Measurements from ENCODE around the gene BCL2L14.

BCL2L14 gene

GRCh38 chr12:12070674-12071656 lies at the start of gene BCL2L14:
BCL2L14 (plus strand) TSS chr12:12070939; CDS start chr12:12079306, 8,367 bp downstream.
- DNase-seq = no peak

GRCh38 chr12:12022306-12022936 lies 48.3 kb upstream of the BCL2L14 start:
- no peak for DNase-seq

- no peak for DNase-seq
Observed at GRCh38 chr12:12023456-12023855, 47.3 kb upstream of the BCL2L14 start.

GRCh38 chr12:12024911-12025682 lies 45.6 kb upstream of the BCL2L14 start:
- DNase-seq = peak; percentile 25

DNA sequence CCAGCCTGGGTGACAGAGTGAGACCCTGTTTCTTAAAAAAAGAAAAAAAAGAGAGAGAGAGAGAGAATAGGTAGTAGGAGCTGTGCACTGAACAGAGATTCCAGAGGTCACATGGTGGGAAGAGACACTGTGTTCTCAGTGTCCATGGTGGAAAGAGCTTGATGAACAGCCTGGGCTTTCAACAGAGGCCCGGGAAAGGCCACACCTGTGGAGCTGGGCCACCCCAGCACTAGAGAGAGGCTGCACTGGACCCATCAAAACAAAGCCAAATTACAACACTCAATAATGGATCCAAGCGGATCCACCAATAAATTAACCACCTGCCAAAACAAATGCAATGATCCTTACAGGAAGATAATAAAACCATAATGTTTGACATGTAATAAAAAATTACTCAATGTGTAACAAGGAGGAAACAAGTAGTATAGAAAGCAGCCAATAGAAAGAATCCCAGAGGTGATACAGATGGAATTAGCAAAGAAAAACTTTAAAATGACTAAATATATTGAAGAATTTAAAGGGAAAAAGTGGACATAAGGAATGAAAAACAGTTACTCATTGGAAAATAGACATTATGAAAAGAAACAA lies 44.8 kb upstream of the BCL2L14 start:
- no peak for DNase-seq

GRCh38 chr12:12028668-12029402 lies 41.9 kb upstream of the BCL2L14 start:
- no peak for DNase-seq

- no peak for DNase-seq
Observed at GRCh38 chr12:12029653-12030052, 41.1 kb upstream of the BCL2L14 start.

- DNase-seq = peak; percentile 12
Observed at GRCh38 chr12:12032260-12032791, 38.4 kb upstream of the BCL2L14 start.

- DNase-seq = peak; percentile 67
Observed at GRCh38 chr12:12032851-12033797, 37.6 kb upstream of the BCL2L14 start.

GRCh38 chr12:12033824-12034223 lies 36.9 kb upstream of the BCL2L14 start:
- no peak for DNase-seq

DNA sequence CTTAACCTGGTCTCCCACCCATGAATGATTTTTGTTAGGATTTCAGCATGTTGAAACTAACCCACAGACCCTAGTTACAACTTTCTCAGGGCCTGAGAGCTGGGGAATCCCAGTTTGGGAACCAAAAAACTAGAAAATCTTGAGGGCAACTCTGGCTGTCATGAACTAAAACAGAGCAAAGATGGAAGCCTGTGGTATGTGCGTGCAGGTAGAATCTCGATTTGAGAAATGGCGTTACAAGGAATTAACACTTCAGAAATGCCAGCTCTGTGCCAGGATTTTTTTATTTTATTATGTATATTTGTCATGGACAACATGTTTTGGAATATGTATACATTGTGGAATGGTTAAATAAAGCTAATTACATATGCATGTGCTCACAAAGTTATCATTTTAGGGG lies 36.4 kb upstream of the BCL2L14 start:
- DNase-seq = no peak

DNA sequence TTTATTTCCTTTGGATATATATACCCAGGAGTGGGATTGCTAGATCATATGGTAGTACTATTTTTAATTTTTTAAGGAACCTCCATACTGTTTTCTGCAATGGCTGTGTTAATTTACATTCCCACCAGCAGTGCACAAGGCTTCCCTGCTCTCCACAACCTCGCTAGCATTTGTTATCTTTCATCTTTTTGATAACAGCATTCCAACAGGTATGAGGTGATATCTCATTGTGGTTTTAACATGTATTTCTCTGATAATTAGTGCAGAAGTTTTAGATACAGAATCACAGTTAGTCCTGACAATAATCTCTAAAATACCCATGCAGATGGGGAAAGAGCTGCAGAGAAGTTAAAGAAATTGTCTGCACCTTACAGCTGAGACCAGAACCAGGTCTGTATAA lies 35.5 kb upstream of the BCL2L14 start:
- no peak for DNase-seq

DNA sequence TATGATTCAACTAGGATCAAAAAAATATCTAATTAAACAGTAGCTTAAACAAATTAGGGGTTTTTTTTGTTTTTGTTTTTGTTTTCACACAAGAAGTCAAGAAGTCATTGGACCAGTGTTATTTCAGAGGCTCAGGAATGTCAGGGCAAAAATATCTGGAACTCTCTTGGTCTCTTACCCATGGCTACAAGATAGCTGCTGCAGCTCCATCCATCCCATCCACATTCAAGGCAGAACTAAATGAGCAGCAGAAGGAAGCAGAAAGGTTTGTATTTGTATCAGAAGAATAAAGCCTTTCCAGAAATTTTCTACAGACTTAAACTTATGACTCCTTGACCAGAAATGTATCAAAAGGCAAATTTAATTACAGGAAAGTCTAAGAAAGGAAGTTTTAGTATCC lies 33.8 kb upstream of the BCL2L14 start:
- DNase-seq = no peak

DNA sequence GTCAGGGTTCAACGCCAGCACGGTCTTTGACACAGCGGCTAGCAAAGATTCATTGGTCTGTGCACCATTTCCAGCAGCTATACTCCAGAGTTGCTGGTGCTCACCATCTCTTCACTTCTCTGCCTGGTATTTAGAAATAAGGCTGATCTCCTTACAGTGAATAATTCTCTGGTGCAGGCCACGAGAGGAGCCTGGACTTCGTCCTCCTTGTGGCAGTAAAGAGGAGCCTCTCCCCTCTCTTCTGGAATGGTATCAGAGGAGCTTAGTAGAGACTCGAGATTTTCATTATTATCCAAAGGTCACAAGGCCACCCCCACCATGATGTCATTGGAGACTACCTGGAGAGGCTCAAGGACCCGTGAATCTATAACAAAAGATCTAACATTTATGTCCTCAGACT lies 30.8 kb upstream of the BCL2L14 start:
- DNase-seq = no peak

- DNase-seq = no peak
Observed at GRCh38 chr12:12046401-12046800, 24.3 kb upstream of the BCL2L14 start.

DNA sequence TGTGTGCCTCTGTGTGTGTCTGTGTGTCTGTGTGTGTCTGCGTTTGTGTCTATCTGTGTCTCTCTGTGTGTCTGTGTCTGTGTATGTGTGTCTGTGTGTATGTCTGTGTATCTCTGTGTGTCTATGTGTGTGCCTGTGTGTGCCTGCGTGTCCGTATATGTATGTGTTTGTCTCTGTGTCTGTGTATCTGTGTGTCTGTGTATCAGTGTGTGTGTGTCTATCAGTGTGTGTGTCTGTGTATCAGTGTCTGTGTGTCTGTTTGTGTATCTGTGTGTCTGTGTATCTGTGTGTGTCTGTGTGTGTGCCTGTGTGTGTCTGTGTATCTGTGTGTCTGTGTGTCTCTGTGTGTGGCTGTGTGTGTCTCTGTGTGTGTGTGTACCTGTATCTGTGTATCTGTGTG lies 23.1 kb upstream of the BCL2L14 start:
- no peak for DNase-seq

DNA sequence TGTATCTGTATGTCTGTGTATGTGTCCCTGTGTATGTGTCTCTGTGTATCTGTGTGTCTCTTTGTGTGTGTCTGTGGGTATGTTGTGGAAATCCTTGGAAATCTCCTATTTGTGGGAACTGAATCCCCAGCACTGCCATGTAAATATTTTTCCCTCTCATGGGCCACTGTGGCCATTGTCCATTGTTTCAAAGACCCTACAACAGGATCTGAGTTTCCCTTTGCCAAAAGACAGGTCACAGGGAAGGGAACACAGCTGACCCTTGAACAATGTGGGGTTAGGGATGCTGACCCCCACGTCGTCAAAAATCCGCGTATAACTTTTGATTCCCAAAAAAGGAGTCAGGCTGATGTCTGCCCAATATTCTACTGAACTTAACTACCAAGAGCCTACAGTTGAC lies 22.5 kb upstream of the BCL2L14 start:
- no peak for DNase-seq

GRCh38 chr12:12048714-12049113 lies 22.0 kb upstream of the BCL2L14 start:
- no peak for DNase-seq

GRCh38 chr12:12051668-12052067 lies 19.1 kb upstream of the BCL2L14 start:
- DNase-seq = no peak

GRCh38 chr12:12054993-12055392 lies 15.7 kb upstream of the BCL2L14 start:
- no peak for DNase-seq

- no peak for DNase-seq
Observed at GRCh38 chr12:12056951-12057350, 13.8 kb upstream of the BCL2L14 start.

Data from stimulated activated CD4-positive, alpha-beta T cell treated with anti-CD3 and anti-CD28 coated beads, Interleukin-12 subunit alpha, Interleukin-12 subunit beta, amount 100 ng/mL, for 4 hours (primary cell).